GM23248 (cell line): ENCODE data around the gene EMP3.

Experiments
- EZH2 ChIP-seq: fragments of 200-600 bp; sonication (generic); IDR thresholded peaks from 2 replicates; pipeline ENCODE4 v1.6.1; 2018; ENCODE audit warnings: antibody characterized with exemption, mild to moderate bottlenecking; ENCODE audit not compliant: insufficient read depth, poor library complexity, severe bottlenecking
- EZH2phosphoT487 ChIP-seq: fragments of 200-600 bp; sonication (generic); IDR thresholded peaks from 2 replicates; pipeline ENCODE4 v1.6.1; 2018; ENCODE audit warnings: antibody characterized with exemption, moderate library complexity, mild to moderate bottlenecking, low read depth; ENCODE audit not compliant: insufficient read depth

DNA sequence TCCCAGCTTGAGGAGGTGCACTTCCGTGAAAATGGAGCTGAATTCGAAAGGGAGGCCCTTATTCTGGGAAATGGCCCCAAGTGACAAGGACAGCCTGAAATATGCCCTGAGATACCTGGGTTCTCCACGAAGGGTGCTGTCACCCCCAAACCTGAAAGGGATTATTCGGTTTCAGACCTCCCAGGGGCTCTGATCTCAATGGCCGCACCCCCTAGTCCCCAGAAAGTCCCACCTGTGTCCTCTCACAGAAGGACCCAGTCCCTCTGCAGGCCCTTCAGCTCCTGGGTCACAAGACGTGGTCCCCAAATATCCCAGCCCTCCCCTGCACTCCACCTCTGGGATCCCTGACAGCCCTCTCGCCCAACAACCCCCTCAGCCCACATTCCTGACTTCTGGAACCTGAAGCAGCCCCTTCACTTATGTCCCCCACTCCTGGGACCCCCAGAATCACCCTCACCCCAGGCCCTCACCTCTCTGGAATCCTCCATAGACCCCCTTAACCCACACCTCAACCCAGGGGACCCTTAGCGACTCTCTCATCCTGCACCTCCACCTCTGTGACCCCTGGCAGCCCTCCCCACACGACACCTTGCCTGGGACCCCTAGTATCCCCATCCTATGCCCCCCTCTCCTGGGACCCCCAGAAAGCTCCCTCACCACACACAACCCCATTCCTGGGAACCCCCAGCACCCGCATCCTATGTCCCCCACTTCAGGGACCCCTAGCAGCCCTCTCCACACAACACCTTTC lies 39.4 kb downstream of the EMP3 start:
- TF ChIP-seq EZH2phosphoT487 (no peak), EZH2 (no peak)
